ENCODE results near the gene EDN2.
A peak's percentile ranks its signal among the peaks of the same experiment; 100 is the strongest.

EDN2 gene

DNA sequence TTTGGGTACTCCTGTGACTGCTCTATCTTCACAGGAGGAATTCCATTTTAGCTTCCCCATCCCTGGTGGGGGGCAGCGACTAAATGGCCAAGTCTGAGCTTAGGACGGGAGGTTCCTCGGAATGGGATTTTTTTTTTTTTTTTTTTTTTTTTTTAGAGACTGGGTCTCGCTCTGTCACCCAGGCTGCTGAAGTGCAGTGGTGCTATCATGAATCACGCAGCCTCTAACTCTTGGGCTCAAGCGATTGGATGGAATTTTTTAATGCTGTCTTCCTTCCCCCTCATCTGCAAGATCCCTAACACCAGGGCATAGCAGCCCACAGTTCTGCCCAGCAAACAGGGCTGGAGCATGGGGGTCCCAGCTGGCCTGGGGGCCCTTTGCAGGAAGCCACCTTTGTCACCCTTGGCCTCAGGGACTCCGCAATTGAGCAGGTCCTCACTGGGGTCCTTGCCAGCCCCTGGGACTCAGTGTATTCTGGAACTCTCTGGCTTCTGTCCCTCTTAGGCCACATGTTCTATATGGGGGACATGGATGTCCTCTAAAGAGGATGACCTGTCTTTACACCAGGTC lies 13.1 kb upstream of the EDN2 start:
- no peak for DNase-seq

DNA sequence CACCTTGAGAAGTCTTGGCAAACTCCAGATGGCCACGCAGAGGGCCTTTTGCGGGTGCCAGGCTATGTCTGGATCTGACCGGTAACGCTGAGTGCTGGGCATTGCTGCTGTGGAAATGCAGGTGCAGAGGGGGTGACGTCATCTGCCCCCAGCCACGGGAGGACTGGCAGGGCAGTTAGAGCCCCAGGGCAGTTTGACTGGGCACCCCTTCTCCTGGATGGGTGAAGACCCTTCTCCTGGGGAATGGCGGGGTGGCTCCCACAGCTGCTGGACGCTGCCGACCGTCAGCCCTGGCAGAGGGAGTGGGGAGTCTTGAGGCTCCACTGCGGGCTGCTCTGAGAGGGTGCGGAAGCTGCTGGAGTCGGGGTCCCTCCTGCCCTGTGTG lies 12.6 kb upstream of the EDN2 start:
- DNase-seq: no peak

DNA sequence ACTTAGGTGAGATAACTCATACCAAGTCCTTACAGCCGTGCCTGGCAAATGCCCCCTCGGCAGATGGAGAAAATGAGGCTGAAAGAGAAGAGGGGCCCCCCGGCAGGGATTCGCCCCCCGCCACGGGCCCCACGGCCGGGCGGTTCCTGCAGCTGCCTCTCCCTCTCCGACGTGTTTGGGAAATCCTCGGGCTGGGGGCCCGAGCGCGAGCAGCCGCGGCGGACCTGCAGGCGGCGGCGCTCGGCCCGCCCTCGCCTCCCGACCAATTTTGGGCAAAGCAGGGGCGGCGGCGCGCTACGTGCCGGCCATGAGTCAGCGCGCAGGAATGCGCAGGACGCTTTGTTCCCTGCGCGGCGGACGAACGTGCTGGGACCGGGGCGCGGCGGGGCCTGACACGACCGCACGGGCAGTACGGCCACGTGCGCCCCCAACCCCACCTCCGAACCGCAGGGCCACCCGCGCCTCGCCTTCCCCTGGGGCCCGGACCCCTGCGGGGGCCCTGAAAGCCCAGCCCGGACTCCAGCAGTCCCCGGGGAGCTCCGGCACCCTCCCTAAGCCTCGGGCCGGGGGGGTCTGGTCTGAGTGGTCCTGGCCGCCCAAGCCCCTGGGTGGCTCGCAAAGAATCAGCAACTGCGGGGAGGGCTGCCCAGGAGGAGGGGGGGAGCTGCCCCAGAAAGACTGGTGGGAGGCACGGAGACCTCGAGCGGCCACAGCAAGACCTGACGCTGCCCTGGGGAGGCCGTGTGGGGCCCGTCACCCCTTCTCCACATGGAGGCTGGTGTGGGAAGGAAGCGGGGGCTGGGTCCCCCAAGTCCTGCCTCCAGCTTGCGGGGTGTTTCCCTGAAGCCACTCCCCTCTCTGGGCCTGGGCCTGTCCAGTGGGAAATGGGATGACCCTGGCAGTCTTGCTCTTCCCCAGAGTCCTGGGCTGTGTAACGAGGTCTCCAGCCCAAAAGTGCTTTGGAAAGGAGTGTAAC lies 11.9 kb upstream of the EDN2 start:
- DNase-seq: no peak

DNA sequence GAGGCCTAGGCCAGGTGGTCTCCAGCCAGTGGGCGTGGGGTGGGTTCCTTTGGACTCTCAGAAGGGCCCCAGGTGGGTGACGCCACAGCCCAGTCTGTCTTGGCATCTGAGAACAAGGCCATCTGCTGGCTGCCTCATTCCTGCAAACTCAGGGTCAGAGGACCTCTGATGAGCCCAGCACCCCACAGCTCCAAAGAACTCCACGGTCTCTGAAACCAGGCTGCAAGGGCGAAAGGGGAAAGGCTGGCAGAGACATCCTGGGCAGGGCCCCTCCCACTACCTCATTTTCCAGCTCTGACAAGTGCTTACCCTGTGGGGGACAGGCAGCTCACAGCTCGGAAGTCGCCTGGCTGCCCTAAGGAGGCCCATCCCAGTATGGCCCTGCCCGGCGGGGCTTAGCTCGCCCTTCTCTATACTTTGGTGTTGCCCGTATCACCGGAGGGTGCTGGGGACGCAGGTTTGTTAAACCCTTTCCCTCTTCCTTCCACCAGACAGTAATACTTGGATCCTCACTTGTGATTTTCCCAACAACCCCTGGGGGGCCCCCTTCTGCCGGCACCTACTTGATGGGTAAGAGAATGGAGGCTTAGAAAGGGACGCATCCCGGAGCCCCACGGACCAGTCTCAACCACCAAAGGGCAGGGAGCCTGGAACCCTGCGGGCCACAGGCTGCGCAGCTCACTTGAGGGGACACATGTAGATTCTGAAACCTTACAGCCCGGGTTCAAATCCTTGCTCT lies 10.9 kb upstream of the EDN2 start:
- peak; percentile 21 for DNase-seq

DNA sequence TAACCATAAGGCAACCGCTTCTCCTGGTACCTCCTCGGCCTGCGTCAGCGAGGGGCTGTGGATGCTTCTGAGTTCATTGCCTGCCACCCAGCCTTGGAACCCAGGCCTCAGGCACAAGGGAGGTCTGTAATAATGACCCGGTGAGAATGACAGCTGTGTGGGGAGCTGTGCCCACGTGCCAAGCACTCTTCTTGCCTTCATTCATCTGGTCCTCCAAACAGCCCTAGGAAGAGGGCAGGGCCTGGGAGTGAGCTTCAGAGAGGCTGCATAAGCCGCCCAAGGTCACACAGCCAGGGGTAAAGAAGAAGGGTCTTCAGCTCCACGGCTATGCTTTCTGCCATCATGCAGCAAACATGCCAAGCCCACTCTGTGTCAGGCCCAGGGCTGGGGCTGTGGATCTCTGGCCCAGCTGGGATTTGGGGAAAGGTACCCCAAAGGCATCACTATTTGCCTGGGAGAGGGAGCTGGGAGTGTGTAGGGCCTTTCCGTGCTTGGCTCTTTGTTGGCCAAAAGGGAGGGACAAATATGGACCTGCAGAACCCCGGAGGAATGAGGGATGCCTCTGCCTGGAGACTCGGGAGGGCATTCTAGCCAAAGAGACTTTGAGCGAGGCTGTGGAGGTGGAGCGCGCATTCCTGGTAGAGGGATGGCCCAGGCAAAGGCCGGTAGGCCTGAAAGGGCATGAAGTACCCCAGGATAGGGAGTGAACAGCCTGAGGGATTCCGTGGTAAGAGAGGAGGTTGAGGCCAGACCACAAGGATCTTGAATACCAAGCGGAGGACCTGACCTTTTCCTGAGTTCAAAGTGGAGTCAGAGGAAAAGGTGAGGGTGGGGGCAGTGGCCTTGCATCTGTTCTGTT lies 10.1 kb upstream of the EDN2 start:
- DNase-seq: no peak

DNA sequence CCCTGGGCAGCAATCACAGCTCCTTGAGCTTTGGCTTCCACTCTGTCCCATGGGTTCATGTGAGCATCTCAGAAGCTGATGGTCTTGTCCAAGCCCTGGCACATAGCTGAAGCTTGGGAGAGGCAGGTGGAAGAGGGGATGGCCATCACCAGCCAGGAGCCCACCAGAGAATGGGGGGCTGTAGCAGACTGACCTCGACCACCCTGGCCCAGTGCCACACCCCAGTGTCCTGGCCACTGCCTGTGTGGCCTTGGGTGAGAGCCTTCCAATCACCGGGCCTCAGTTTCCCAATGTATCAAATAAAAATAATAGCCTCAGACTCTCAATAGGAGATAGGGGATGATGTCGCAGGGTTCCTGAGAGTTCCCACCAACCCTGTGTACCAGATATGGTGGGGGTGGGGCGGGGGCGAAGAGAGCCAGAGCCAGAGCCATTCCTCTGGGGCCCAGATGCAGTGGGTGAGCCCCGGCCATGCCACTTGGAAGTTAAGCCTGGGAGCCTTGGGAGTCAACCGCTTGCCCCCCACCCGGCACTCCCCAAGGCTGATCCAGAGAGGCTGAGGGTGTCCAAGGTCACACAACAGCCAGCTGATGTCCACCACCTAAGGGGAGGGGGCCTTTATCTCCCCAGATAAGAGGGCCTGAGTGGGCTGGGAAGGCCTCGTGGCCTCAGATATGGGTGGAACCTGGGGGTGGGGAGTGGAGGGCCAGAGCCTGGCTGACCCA lies 9.3 kb upstream of the EDN2 start:
- no peak for DNase-seq

DNA sequence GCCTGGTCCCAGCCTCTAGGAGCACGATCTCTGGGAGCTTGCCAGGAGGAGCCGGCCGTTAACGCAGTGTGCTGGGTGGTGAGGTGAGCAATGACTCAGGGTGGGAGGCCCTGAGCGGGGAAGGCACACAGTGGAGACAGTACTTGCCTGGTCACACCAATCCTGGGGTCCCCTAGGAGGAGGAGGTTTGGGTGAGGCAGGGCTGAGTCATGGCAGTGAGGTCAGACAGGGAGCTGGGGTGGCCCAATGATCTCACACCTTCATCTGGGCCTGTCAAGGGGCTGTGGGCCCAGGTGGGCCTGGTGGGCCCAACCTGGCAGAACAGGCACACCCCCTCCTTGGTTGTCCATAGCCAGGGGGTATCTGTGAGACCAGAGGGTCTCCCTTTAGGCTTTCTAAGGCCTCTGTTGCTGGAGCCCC lies 8.6 kb upstream of the EDN2 start:
- no peak for DNase-seq

DNA sequence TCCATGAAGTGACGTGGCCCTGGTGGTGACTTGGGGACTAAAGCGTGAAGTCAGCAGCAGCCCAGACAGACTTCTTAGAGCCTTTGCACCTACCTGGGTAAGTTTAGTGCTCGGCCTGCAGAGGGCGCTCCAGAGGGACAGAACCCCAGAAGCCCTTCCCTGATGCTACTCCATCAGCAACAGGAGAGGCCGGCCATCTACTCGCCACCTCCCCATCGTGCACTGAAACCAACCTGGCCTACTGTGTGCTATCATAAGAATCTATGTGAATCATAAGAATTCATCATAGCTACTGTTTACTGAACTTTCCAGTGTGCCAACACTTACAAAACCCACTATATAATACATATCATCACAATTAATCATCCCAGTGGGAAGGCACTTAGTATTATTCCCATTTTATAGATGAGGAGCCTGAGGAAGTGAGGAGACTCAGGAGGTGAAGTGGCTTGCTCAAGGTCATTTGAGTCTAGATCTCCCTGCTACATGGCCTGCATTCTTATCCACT lies 7.9 kb upstream of the EDN2 start:
- DNase-seq: peak; percentile 57

DNA sequence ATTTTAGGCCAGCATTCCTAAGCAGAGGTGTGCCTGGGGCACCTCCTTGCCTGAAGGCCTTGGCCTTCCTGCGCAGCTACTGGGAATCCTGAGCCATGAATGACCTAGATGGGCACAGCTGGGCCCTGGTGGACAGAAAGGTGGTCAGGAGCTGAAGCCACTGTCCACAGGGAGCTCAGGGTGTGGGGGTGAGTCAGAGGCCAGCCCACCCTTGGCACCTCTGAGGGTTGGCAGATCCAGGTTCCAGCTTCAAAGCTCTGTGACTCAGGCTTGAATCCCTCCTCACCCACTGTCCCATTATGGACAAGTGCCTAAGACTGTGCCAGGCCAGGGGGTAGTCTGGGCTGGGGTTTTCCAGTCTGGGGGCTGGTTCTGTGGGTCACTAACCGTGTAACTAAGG lies 6.4 kb upstream of the EDN2 start:
- DNase-seq: no peak

DNA sequence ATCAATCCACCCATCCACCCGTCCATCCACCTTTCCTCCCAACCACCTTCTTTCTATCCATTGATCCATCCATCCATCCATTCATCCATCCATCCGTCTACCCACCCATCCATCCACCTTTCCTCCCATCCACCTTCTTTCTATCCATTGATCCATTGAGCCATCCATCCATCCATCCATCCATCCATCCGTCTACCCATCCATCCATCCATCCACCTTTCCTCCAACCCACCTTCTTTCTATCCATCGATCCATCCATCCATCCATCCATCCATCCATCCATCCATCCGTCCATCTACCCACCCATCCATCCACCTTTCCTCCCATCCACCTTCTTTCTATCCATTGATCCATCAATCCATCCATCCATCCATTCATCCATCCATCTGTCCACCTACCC lies 5.1 kb upstream of the EDN2 start:
- no peak for DNase-seq

DNA sequence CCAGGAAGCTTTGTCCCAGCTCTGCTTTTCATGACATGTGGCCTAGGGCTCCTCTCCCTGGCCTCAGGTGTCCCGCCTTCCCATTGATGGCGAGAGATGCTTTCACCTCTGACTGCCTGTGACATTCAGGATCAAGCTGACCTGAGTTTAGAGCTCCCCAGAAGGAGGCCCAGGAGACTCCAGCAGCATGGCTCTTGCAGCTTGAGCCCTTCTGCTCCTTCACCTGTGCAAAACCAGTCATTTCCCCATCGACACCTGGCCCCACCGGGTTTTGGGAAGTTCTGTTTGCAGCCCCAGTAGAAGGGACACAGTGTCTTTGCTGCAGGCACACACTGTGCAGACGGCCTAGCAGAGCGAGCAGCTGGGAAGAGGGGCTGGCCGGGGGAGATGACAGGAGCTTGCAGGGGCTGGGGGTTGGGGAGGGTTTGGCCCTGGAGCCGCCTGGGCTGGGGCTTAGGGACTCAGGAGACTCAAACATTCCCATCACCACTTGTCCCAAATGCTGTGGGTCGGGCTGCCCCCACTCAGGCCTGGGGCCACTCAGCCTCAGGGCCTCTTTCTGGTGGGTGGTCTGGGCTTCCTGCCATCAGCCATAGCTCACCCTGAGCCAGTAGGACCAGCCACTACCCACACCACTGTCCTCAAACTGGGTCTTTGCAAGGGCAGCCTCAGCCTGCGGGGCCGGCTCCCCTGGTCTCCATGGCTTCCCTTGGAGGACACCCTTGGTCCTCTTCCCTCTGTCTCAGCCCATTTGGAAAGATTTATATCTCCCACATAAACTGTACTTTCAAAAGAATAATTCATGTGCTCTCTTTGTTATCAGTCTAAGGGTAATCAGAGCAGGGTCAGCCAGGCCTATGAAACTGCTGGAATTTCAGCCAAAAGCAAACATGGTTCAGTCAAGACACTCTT lies 3.8 kb upstream of the EDN2 start:
- DNase-seq: no peak

DNA sequence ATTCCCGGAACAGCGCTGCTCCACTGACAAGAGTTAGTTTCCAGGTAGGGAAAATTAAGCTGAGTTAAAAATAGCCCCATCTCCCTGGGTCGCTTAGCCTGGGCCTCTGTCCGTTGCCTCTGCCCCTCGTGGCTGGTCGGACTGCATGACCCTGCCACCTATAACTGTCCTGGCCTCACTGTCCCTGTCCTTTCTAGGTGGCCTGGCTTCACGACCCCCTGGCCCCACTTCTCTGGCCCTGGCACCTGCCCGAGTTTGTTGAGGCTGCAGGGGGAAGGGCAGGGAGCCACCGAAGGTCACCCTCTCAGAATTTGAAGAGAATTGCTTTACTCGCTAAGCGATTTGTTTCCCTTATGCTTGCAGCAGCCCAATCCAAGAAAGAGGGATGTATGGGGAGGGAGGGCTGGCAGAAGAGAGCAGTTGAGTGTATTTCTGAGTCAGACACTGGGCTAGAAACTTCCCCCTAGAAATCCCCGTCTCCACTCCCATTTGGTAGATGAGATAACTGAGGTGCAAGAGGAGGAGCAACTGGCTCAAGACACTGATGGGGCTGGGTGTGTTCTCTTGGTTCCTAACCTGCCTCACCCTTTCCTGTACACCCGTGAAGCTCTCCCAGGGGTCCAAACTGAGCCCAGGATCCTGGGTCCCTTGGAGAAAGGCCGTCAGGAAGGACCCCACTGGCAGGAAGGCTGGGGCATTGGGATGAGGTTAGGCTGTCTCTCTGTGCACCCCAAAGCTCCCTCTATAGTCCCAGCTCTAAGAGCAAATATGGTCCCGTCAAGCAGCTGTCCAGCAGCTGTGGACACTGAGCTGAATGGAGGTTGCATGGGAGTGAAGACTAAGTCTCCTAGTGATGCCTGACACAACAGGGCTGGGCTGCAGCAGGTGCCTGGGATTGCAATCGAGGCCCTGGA lies 2.9 kb upstream of the EDN2 start:
- DNase-seq: no peak

DNA sequence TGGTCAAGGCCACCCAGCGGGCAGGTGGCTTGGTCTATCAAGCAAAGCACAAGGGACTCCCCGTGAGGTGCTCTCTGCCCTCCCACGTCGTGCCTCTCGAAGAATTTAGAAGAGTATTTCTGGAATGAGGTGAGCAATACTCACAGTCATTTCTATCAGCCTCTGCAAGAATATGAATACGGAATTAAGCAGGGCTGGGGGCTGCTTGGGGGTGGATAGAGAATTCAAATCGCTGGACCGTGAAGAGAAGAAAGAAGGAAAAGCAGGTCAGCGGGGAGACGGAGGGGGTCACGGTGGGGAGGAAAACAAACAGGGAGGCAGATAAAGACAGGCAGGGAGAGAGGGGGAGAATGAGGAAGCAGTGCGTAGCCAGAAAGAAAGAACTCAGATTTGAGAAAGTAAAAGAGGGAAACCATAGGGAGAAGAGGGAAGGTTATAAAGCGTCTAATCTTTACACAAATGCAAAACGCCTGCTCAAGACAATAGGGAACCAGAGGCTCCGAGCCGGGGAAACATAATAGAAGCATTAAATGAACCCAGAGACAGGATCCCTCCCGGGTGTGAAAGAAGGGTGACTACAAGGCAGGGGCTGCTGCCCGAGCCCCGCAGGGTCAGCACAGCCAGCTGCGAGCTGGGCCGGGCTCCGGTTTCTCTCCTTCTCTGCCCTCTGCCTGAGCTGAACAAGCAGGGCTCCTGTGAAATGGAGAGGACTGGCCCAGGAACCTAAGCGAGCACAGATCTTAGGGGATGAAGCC lies 2.1 kb upstream of the EDN2 start:
- DNase-seq: peak; percentile 19

DNA sequence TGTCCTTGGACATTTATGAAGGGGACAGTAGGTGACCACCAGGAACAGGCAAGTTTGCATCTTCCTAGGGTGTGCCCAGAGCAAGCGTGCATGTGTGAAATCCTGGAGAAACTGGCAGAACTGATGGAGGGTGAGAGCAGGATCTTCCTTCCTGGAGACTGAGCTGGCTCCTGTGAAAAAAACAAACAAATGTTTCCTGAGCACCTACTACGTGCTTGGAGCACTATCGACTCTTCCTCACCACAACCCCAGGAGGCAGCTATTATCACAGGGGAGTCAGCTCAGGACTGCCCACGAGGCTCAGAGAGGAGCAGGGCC lies 1.5 kb upstream of the EDN2 start:
- no peak for DNase-seq

DNA sequence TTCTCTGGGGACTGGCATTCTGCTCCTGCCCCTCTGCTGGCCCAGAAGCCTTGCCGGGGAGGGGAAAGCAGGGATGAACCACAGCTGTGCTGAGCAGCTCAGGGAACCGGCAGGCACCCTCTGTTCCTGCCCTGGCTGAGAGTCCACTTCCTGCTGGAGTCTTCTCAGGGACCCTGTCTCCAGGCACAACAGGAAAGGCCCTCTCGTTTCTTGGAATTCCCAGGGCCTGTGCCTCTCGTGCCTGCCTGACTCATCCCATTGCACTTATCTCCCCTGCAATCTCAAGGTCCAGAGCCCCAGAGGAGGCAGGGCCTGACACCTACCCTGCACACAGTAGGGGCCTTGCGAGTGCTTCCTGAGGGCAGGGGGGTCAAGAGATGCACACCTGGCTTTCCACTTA lies 1.1 kb upstream of the EDN2 start:
- peak; percentile 18 for DNase-seq

DNA sequence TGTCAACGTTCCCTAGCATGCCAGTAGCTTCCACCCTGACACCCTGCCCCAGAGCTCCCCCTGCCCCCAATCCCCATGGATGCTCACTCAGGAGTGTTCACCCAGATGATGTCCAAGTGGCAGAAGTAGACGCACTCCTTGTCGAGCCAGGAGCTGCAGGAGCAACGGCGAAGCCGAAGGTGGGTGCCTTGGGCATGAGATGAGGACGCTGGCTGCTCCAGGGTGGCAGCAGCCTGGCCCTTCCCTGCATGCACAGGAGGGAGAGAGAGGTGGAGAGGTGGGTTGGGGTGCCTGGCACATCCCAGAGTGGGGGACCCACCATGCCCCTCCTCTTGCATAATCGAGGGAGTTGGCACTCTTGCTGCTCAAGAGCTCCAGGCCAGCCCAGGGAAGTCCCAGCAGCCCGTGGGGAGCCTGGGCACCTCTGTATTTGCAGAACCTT lies 502 bp downstream of the EDN2 start:
- DNase-seq: no peak

DNA sequence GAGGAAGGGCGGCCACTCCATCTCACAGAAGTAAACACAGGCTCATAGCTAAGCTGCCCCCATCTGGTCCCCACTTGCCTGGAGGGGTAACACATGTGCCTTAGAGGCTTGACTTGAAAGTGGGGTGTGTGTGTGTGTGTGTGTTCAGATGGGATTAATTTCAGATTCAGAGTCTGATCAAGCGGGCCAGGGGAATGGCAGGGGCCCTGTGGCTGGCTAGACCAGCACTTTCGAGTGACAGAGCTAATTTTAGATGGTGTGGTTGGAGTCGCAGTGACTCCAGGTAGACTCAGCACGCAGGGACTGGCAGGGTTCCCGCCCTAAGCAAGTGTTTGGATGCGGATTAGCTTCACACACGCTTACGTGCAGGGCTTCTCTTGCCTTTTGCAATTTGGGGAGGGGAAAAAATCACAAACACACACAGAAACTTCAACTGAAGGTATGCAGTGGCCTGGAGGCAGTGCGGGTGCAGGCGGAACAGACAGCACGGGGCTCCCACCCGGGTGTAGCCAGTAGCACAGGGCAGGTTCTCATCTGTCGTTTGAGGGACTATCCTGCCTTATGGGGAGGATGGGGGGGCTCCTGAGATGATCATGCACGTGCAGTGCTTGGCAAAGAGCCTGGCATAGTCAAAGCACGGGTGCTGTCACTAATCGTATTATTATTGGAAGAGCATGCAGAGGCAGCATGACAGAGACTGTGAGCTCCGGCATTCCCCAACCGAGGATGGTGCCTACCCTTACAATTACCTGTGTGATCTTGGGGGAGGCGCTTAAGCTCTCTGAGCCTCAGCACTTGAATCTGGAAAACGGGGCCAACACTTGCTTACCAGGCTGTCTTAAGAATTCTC lies 1.3 kb downstream of the EDN2 start:
- DNase-seq: no peak

All from OCI-M1 (cell line).